Effector memory CD8-positive, alpha-beta T cell (primary cell): ENCODE results near the gene CCNJL.

ENCODE experiments used
- ATAC-seq: fragments of 150-1000 bp; cut with Tn5 transposase; replicated peaks from 2 replicates; pipeline ENCODE4 v1.10.0; 2021; ENCODE audit warnings: mild to moderate bottlenecking, moderate library complexity
- DNase-seq, 3 experiments: peaks; one replicate each; pipeline ENCODE4 v3.0.0; 2021
- H3K27ac Mint-ChIP-seq, 2 donors: one replicate each; pipeline ENCODE4 v1.8.0; 2022; ENCODE audit warnings: mild to moderate bottlenecking in 2 of 2, mixed read lengths in 2 of 2, moderate library complexity in 2 of 2
- H3K27me3 Mint-ChIP-seq, 2 donors: one replicate each; pipeline ENCODE4 v1.8.0; 2022; ENCODE audit warnings: mixed read lengths in 2 of 2
- H3K36me3 Mint-ChIP-seq: one replicate; pipeline ENCODE4 v1.8.0; 2022; ENCODE audit warnings: mild to moderate bottlenecking, moderate library complexity, mixed read lengths; ENCODE audit not compliant: insufficient read depth
- H3K4me1 Mint-ChIP-seq, 2 donors: one replicate each; pipeline ENCODE4 v1.8.0; 2022; ENCODE audit warnings: low read depth in 2 of 2, mixed read lengths in 2 of 2
- H3K4me3 Mint-ChIP-seq, 2 donors: one replicate each; pipeline ENCODE4 v1.8.0; 2022; ENCODE audit warnings: mild to moderate bottlenecking in 2 of 2, mixed read lengths in 2 of 2, moderate library complexity in 2 of 2
- H3K9me3 Mint-ChIP-seq, 2 donors: one replicate each; pipeline ENCODE4 v1.8.0; 2022; ENCODE audit warnings: mixed read lengths in 2 of 2

The CCNJL gene

GRCh38 chr5:160274483-160274931, 37.9 kb downstream of the CCNJL start:
- Mint-ChIP-seq H3K9me3 (no peaks in the 10 kb centered on the region), H3K4me3 (no peak overlapping the region), H3K36me3 (peaks cover 2% of the 10 kb centered on the region), H3K4me1 (peaks cover 3 to 7% of the 10 kb centered on the region in 2 donors), H3K27ac (no peak overlapping the region), H3K27me3 (peaks cover 14 to 21% of the 10 kb centered on the region in 2 donors)
- ATAC-seq, result no peak
- DNase-seq, result no peak

- Mint-ChIP-seq H3K27me3 (peaks cover 14 to 30% of the 10 kb centered on the region in 2 donors), H3K4me3 (no peak overlapping the region), H3K9me3 (no peaks in the 10 kb centered on the region), H3K36me3 (peaks cover 2% of the 10 kb centered on the region), H3K27ac (no peak overlapping the region), H3K4me1 (peaks cover 3 to 7% of the 10 kb centered on the region in 2 donors)
- DNase-seq (no peak), ATAC-seq (no peak)
Measured at GRCh38 chr5:160272889-160273288, 39.5 kb downstream of the CCNJL start.

DNA sequence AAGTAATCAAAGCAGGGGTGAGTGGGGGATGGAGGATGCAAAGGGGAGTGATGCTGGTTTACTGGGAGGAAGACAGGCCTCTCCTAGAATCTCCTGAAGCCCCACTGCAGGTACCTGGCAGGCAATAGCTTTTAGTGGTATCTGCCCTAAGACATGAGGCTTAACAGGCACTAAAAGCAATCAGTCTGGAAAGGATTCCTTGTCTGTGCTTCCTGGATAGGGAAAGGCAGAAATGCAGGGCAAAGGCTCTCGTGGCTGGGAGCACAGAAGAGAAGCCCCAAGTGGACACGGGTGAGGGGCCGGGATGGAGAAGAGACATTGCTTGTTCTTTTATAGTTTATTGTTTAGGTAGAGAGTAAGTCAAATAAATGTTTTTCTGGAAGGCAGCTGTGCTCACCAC, 40.1 kb downstream of the CCNJL start:
- peaks cover 12 to 29% of the 10 kb centered on the region in 2 donors for H3K27me3 Mint-ChIP-seq
- no peak overlapping the region for H3K27ac Mint-ChIP-seq
- peaks cover 2% of the 10 kb centered on the region for H3K36me3 Mint-ChIP-seq
- peaks cover 3 to 7% of the 10 kb centered on the region in 2 donors for H3K4me1 Mint-ChIP-seq
- no peak overlapping the region for H3K4me3 Mint-ChIP-seq
- no peaks in the 10 kb centered on the region for H3K9me3 Mint-ChIP-seq
- DNase-seq (no peak), ATAC-seq (no peak)

- no peak for ATAC-seq
- Mint-ChIP-seq H3K4me3 (no peak overlapping the region), H3K27ac (no peak overlapping the region)
Measured at GRCh38 chr5:160271836-160272235, 40.5 kb downstream of the CCNJL start.

GRCh38 chr5:160271396-160271795, 41.0 kb downstream of the CCNJL start:
- Mint-ChIP-seq H3K9me3 (no peaks in the 10 kb centered on the region), H3K27me3 (peaks cover 10 to 27% of the 10 kb centered on the region in 2 donors), H3K36me3 (peaks cover 2% of the 10 kb centered on the region), H3K4me3 (no peak overlapping the region), H3K4me1 (peaks cover 3 to 7% of the 10 kb centered on the region in 2 donors), H3K27ac (no peak overlapping the region)
- DNase-seq (no peak), ATAC-seq (no peak)

More at GRCh38 chr5:160271836-160272235, 40.5 kb downstream of the CCNJL start:
- H3K36me3 Mint-ChIP-seq, result peaks cover 2% of the 10 kb centered on the region
- no peak for DNase-seq
- H3K4me1 Mint-ChIP-seq, result peaks cover 3 to 7% of the 10 kb centered on the region in 2 donors
- H3K9me3 Mint-ChIP-seq, result no peaks in the 10 kb centered on the region
- H3K27me3 Mint-ChIP-seq, result peaks cover 8 to 25% of the 10 kb centered on the region in 2 donors

DNA sequence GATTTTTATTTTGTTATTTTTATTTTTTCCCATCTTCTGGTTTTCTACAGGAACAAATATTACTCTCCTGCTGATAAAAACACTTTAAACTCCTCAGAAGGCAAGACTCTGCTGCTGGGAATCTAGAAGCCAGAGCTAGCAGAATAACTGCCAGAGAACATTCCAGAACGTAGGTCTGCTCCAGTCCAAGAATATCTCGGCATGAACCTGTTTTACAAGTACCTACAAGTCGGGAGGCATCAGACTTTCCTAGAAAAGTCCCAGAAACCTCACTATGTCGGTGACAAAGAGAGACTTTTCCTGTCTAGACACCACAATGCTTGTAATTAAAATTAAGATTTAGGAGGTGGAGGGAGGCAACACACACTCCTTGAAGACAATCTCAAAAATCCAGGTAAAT, 41.7 kb downstream of the CCNJL start:
- Mint-ChIP-seq H3K36me3 (peaks cover 2% of the 10 kb centered on the region), H3K4me1 (peaks cover 3 to 7% of the 10 kb centered on the region in 2 donors), H3K9me3 (no peaks in the 10 kb centered on the region), H3K27me3 (peaks cover 17 to 34% of the 10 kb centered on the region in 2 donors), H3K27ac (no peak overlapping the region), H3K4me3 (no peak overlapping the region)
- DNase-seq (no peak), ATAC-seq (no peak)

DNA sequence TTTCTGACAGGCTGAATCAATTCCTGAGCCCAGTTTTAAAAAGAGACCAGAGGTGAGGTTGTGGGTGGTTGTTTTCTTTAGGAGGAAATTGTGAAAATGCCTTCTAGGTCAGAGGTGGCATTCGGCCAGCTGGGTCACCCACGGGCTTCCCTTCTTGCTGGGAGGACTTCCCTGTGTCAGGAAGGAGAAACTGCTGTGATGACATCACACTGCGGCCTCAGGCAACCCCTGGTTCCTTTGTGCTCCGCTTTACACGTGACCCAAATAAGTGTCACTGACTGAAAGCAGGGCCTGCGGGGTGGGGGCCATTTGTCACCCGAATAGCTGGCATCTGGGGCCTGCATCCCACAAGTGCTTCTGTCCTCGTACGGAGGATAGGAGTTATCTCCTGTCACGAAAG, 43.3 kb downstream of the CCNJL start:
- H3K36me3 Mint-ChIP-seq, result peaks cover 2% of the 10 kb centered on the region
- H3K4me3 Mint-ChIP-seq, result no peak overlapping the region
- H3K27ac Mint-ChIP-seq, result no peak overlapping the region
- H3K4me1 Mint-ChIP-seq, result peaks cover 3 to 4% of the 10 kb centered on the region in 2 donors
- ATAC-seq (peak; percentile 33), DNase-seq (no peak)
- no peaks in the 10 kb centered on the region for H3K9me3 Mint-ChIP-seq
- H3K27me3 Mint-ChIP-seq, result peaks cover 13 to 38% of the 10 kb centered on the region in 2 donors

GRCh38 chr5:160268121-160268520, 44.2 kb downstream of the CCNJL start:
- H3K9me3 Mint-ChIP-seq, result no peaks in the 10 kb centered on the region
- H3K27me3 Mint-ChIP-seq, result peaks cover 22 to 47% of the 10 kb centered on the region in 2 donors
- H3K4me1 Mint-ChIP-seq, result peaks cover 3 to 4% of the 10 kb centered on the region in 2 donors
- DNase-seq (no peak), ATAC-seq (no peak)
- no peak overlapping the region for H3K27ac Mint-ChIP-seq
- no peak overlapping the region for H3K4me3 Mint-ChIP-seq
- H3K36me3 Mint-ChIP-seq, result no peaks in the 10 kb centered on the region

GRCh38 chr5:160266752-160267345, 45.5 kb downstream of the CCNJL start:
- no peak overlapping the region for H3K4me3 Mint-ChIP-seq
- peaks cover 3 to 4% of the 10 kb centered on the region in 2 donors for H3K4me1 Mint-ChIP-seq
- no peak for DNase-seq
- H3K36me3 Mint-ChIP-seq, result no peaks in the 10 kb centered on the region
- no peak for ATAC-seq
- peaks cover 24 to 57% of the 10 kb centered on the region in 2 donors for H3K27me3 Mint-ChIP-seq
- H3K9me3 Mint-ChIP-seq, result no peaks in the 10 kb centered on the region
- H3K27ac Mint-ChIP-seq, result no peak overlapping the region

- H3K4me3 Mint-ChIP-seq, result no peak overlapping the region
- no peaks in the 10 kb centered on the region for H3K9me3 Mint-ChIP-seq
- H3K4me1 Mint-ChIP-seq, result no peaks in the 10 kb centered on the region
- no peaks in the 10 kb centered on the region for H3K36me3 Mint-ChIP-seq
- DNase-seq (no peak), ATAC-seq (no peak)
- peaks cover 27 to 57% of the 10 kb centered on the region in 2 donors for H3K27me3 Mint-ChIP-seq
- H3K27ac Mint-ChIP-seq, result no peak overlapping the region
Measured at GRCh38 chr5:160266044-160266443, 46.3 kb downstream of the CCNJL start.

GRCh38 chr5:160263326-160263855, 49.0 kb downstream of the CCNJL start:
- Mint-ChIP-seq H3K27me3 (peaks cover 33 to 61% of the 10 kb centered on the region in 2 donors), H3K9me3 (no peaks in the 10 kb centered on the region), H3K4me1 (no peaks in the 10 kb centered on the region), H3K4me3 (no peak overlapping the region), H3K36me3 (no peaks in the 10 kb centered on the region), H3K27ac (no peak overlapping the region)
- no peak for DNase-seq
- no peak for ATAC-seq

GRCh38 chr5:160262151-160263074, 50.0 kb downstream of the CCNJL start:
- DNase-seq (no peak), ATAC-seq (no peak)
- Mint-ChIP-seq H3K27ac (no peak overlapping the region), H3K4me1 (no peaks in the 10 kb centered on the region), H3K27me3 (peaks cover 33 to 53% of the 10 kb centered on the region in 2 donors), H3K9me3 (no peaks in the 10 kb centered on the region), H3K4me3 (no peak overlapping the region), H3K36me3 (no peaks in the 10 kb centered on the region)

DNA sequence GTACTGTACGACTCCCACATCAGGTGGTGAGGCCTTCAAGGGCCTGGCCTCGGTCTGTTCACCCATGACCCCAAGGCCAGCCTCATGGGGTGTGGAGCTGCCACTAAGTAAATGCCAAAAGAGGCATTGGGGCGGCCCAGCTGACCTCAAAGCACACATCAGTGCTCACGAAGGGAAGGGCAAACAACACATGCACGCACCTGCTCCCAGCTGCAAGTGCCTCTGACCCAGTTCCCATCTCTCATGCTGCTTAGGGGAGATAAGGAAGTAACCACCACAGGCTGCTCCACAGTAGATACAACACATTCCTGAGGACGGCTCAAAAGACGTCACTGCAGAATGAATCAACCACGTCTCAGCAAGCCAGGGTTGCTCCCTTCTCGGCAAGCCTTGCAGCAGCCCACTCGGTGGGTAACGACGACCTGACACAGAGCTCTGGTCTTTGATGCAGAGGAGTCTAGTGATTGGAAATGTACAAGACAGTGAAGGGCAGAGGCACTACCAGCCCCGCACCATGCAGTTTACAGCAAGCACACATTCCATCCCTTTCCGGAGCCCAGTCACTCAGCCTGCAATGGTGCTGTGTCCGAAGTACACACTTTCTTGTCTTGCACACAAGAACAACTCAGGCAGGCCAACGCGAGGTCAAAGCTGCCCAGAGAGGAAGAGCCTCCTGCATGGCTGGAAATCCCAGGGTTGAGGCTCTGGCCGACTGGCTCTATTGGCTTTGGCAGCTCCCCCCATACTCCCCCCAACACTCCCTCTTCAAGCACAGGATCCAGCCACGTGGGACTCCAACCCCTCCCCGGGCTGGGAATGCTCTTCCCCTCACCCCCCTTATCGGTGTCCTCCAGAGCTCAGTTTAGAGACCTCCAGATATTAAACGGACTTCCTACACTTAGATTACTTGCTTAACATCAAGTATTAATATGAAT, 51.2 kb downstream of the CCNJL start:
- DNase-seq, result no peak

More for the DNA sequence above, 51.2 kb downstream of the CCNJL start:
- Mint-ChIP-seq H3K27ac (no peak overlapping the region), H3K4me3 (no peak overlapping the region), H3K4me1 (no peaks in the 10 kb centered on the region), H3K27me3 (peaks cover 29 to 46% of the 10 kb centered on the region in 2 donors), H3K36me3 (no peaks in the 10 kb centered on the region), H3K9me3 (no peaks in the 10 kb centered on the region)
- ATAC-seq, result no peak
